Endodermal cell (in vitro differentiated cells): ENCODE results near the gene ZC3H4. TPM values are rescaled to one million over a fixed set of nuclear protein-coding genes. Genes with fewer than 3 reads are reported as not detected.
A peak's percentile ranks its signal among the peaks of the same experiment; 100 is the strongest.

Experiments
- DNase-seq: peaks from one replicate; pipeline ENCODE4 v3.0.0-alpha.2; 2017
- H3K27ac ChIP-seq: 2 replicates; pipeline ENCODE4 v1.5.1; 2013; ENCODE audit warnings: mild to moderate bottlenecking, low read depth, low read length, moderate library complexity
- H3K27me3 ChIP-seq: 2 replicates; pipeline ENCODE4 v1.6.1; 2013; ENCODE audit warnings: mild to moderate bottlenecking, low read length, moderate library complexity; ENCODE audit not compliant: insufficient read depth, control insufficient read depth, poor library complexity, severe bottlenecking
- H3K36me3 ChIP-seq: 2 replicates; pipeline ENCODE4 v1.7.0; 2013; ENCODE audit warnings: mild to moderate bottlenecking, low read length, moderate library complexity; ENCODE audit not compliant: control insufficient read depth, insufficient read depth
- H3K4me1 ChIP-seq: one replicate; pipeline ENCODE4 v1.7.0; 2013; ENCODE audit warnings: low read length; ENCODE audit not compliant: control insufficient read depth, insufficient read depth
- H3K4me3 ChIP-seq: 2 replicates; pipeline ENCODE4 v1.5.1; 2013; ENCODE audit warnings: mild to moderate bottlenecking, low read length, moderate library complexity
- H3K9ac ChIP-seq: 2 replicates; pipeline ENCODE4 v1.6.1; 2013; ENCODE audit warnings: mild to moderate bottlenecking, low read length, moderate library complexity; ENCODE audit not compliant: poor library complexity, severe bottlenecking; ENCODE audit errors: extremely low read depth
- H3K9me3 ChIP-seq: 2 replicates; pipeline ENCODE4 v1.6.1; 2013; ENCODE audit warnings: mild to moderate bottlenecking, low read length, moderate library complexity; ENCODE audit not compliant: control insufficient read depth
- H3K27ac Mint-ChIP-seq: 2 replicates; pipeline ENCODE4 v1.8.0; 2020; ENCODE audit warnings: mixed read lengths
- H3K27me3 Mint-ChIP-seq: 2 replicates; pipeline ENCODE4 v1.8.0; 2021; ENCODE audit warnings: mild to moderate bottlenecking, mixed read lengths; ENCODE audit not compliant: insufficient read depth
- H3K36me3 Mint-ChIP-seq: 2 replicates; pipeline ENCODE4 v1.8.0; 2020; ENCODE audit warnings: low read depth, mixed read lengths
- H3K4me1 Mint-ChIP-seq: 2 replicates; pipeline ENCODE4 v1.8.0; 2020; ENCODE audit warnings: mixed read lengths
- H3K4me3 Mint-ChIP-seq: 2 replicates; pipeline ENCODE4 v1.8.0; 2020; ENCODE audit warnings: mild to moderate bottlenecking, moderate library complexity, mixed read lengths
- H3K9me3 Mint-ChIP-seq: 2 replicates; pipeline ENCODE4 v1.8.0; 2020; ENCODE audit warnings: mild to moderate bottlenecking, mixed read lengths
- CTCF ChIP-seq: fragments of 200-600 bp; sonication (generic); conservative IDR thresholded peaks from 2 replicates; pipeline ENCODE4 v1.5.0; 2021; ENCODE audit warnings: antibody characterized with exemption, mild to moderate bottlenecking
- WGBS, 2 experiments: methylation state at CpG; one replicate each; pipeline versions ENCODE4 v1.1.5 to v1.1.7; 2013; ENCODE audit warnings: missing lambda C conversion rate in 2 of 2, mixed read lengths in 1 of 2; ENCODE audit not compliant: insufficient coverage in 1 of 2, insufficient read length in 1 of 2; 5-methylcytosine and 5-hydroxymethylcytosine counted together
- total RNA-seq, 2 donors: library from RNA; stranded (reverse); fragmentation: NEBNext Ultra II Directional in 1 of 2; extraction: Animal tissue kit (Norgen Biotek cat#: 25700) in 1 of 2; gene quantifications; 2 replicates in 1 of 2; 3 replicates in 1 of 2; pipeline ENCODE4 v1.2.1, GENCODE V29; 2021

The ZC3H4 gene
- total RNA-seq, 2 donors from 2014 or later = 64.9 to 82.5 TPM

GRCh38 chr19:47023448-47023794, 90.2 kb downstream of the ZC3H4 start:
- Histone ChIP-seq H3K9me3 (no peaks in the 10 kb centered on the region), H3K27me3 (peaks cover 76% of the 10 kb centered on the region), H3K9ac (no peak overlapping the region), H3K36me3 (no peaks in the 10 kb centered on the region), H3K4me3 (peak overlapping the region; percentile 59), H3K4me1 (no peaks in the 10 kb centered on the region), H3K27ac (no peak overlapping the region)
- H3K4me1 Mint-ChIP-seq = peaks cover 16% of the 10 kb centered on the region
- TF ChIP-seq CTCF = no peak
- H3K27me3 Mint-ChIP-seq = peaks cover 79% of the 10 kb centered on the region
- H3K4me3 Mint-ChIP-seq = peak overlapping the region; percentile 47
- no peaks in the 10 kb centered on the region for H3K9me3 Mint-ChIP-seq
- H3K36me3 Mint-ChIP-seq = no peaks in the 10 kb centered on the region
- peak; percentile 68 for DNase-seq
- 18 to 32% methylated on average over 3 to 7 of the region's 7 CpGs for WGBS, 2 experiments
- H3K27ac Mint-ChIP-seq = no peak overlapping the region

GRCh38 chr19:47022541-47023447, 90.8 kb downstream of the ZC3H4 start:
- 5 to 9% methylated on average over 14 to 31 of the region's 33 CpGs for WGBS, 2 experiments
- H3K9me3 ChIP-seq = no peaks in the 10 kb centered on the region
- H3K9me3 Mint-ChIP-seq = no peaks in the 10 kb centered on the region
- peak overlapping the region; percentile 59 for H3K4me3 ChIP-seq
- peaks cover 80% of the 10 kb centered on the region for H3K27me3 Mint-ChIP-seq
- H3K36me3 Mint-ChIP-seq = no peaks in the 10 kb centered on the region
- H3K27ac ChIP-seq = no peak overlapping the region
- H3K9ac ChIP-seq = no peak overlapping the region
- DNase-seq = peak; percentile 71
- peak overlapping the region; percentile 47 for H3K4me3 Mint-ChIP-seq
- peak; percentile 51 for TF ChIP-seq CTCF
- H3K4me1 ChIP-seq = no peaks in the 10 kb centered on the region
- H3K27me3 ChIP-seq = peaks cover 76% of the 10 kb centered on the region
- no peaks in the 10 kb centered on the region for H3K36me3 ChIP-seq
- H3K27ac Mint-ChIP-seq = no peak overlapping the region
- peaks cover 12% of the 10 kb centered on the region for H3K4me1 Mint-ChIP-seq

GRCh38 chr19:47022140-47022536, 91.4 kb downstream of the ZC3H4 start:
- TF ChIP-seq CTCF = no peak
- Histone ChIP-seq H3K4me1 (no peaks in the 10 kb centered on the region), H3K27ac (no peak overlapping the region), H3K36me3 (no peaks in the 10 kb centered on the region), H3K27me3 (peaks cover 70% of the 10 kb centered on the region), H3K9me3 (no peaks in the 10 kb centered on the region), H3K4me3 (no peak overlapping the region), H3K9ac (no peak overlapping the region)
- Mint-ChIP-seq H3K27ac (no peak overlapping the region), H3K4me3 (no peak overlapping the region), H3K4me1 (peaks cover 9% of the 10 kb centered on the region), H3K36me3 (no peaks in the 10 kb centered on the region), H3K27me3 (peaks cover 79% of the 10 kb centered on the region), H3K9me3 (no peaks in the 10 kb centered on the region)
- DNase-seq = peak; percentile 55
- 35 to 49% methylated on average over 4 to 14 of the region's 14 CpGs for whole genome bisulfite sequencing, 2 experiments
